ENCODE data around the gene LPCAT3. TPM values are rescaled to one million over a fixed set of nuclear protein-coding genes. Genes with fewer than 3 reads are reported as not detected.

The LPCAT3 gene
- total RNA-seq, 1 experiment from 2014 or later, result 45.8 TPM

DNA sequence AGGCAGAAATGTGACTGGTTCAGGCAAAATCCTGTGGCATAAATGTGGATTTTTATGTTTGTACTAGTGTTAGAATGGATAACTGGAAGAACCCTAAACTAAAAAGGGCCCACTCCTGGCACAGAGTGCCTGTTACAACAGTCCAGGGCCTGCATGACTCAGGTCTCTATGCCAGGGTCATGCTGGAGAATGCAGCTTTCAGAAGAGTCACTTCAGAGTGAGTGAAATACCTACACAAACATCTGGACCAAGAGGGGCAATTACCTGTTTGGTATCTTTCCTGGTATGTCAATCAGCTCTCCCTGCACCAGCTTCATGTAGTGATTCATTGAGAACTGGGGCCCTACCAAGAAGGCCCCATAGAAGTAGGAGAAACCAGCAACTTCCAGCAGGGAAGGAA, 37.5 kb downstream of the LPCAT3 start:
- H3K9me3 ChIP-seq (ENCODE audit: control insufficient read depth in 1 of 2, insufficient read depth in 1 of 2, low read depth in 1 of 2, low read length in 2 of 2), result no peaks in the 10 kb centered on the region
- no peak overlapping the region for H3K4me2 ChIP-seq (ENCODE audit: low read length)
- DNase-seq (ENCODE audit: low read depth, low spot score), result no peak
- ChIA-PET CTCF (no interaction called here), RAD21 (ENCODE audit: low non-redundant PET in 1 of 2, low total read pairs in 2 of 2, uncharacterized antibody in 2 of 2, unreplicated experiment in 2 of 2) (no interaction called here), POLR2A (interaction anchor here (0.8 kb wide), 1 partner anchor 38 kb away, joined by 3 read pairs; the partner anchor contains the start of gene LPCAT3)
- H3K27ac ChIP-seq (ENCODE audit: low read depth, low read length), result no peak overlapping the region
- H3K79me2 ChIP-seq (ENCODE audit: insufficient read depth, low read length), result peaks cover 3% of the 10 kb centered on the region; the same call in 1 of the 2 replicates
- no peak overlapping the region for H3K9ac ChIP-seq (ENCODE audit: low read length)
- no peaks in the 10 kb centered on the region for H4K20me1 ChIP-seq (ENCODE audit: insufficient read depth)
- H2AFZ ChIP-seq (ENCODE audit: low read depth, low read length, poor library complexity, severe bottlenecking), result no peak overlapping the region
- H3K27me3 ChIP-seq (ENCODE audit: insufficient read depth, low read length), result no peaks in the 10 kb centered on the region
- H3K9me2 ChIP-seq (ENCODE audit: insufficient read depth), result no peaks in the 10 kb centered on the region
- BruUV-seq (replicated peaks), result no TSS peak
- intact Hi-C loops (cut with micrococcal nuclease), result no loop called here
- H3K4me3 ChIP-seq (replicated peaks in 1 of 2; ENCODE audit: low read depth in 1 of 2, low read length in 2 of 2), result no peak overlapping the region
- no peaks in the 10 kb centered on the region for H3K4me1 ChIP-seq (ENCODE audit: control insufficient read depth in 1 of 2, insufficient read depth in 2 of 2, low read length in 2 of 2)
- no peak for TF ChIP-seq JUND (IDR thresholded peaks at IDR 0.05)
- no peak for TF ChIP-seq EZH2phosphoT487 (IDR thresholded peaks at IDR 0.05; ENCODE audit: borderline replicate concordance)
- TF ChIP-seq RAD21 (IDR thresholded peaks at IDR 0.05; ENCODE audit: low read depth), result no peak
- TF ChIP-seq FOSL1 (IDR thresholded peaks at IDR 0.05; ENCODE audit: low read depth), result no peak
- TF ChIP-seq, protein P1, sequence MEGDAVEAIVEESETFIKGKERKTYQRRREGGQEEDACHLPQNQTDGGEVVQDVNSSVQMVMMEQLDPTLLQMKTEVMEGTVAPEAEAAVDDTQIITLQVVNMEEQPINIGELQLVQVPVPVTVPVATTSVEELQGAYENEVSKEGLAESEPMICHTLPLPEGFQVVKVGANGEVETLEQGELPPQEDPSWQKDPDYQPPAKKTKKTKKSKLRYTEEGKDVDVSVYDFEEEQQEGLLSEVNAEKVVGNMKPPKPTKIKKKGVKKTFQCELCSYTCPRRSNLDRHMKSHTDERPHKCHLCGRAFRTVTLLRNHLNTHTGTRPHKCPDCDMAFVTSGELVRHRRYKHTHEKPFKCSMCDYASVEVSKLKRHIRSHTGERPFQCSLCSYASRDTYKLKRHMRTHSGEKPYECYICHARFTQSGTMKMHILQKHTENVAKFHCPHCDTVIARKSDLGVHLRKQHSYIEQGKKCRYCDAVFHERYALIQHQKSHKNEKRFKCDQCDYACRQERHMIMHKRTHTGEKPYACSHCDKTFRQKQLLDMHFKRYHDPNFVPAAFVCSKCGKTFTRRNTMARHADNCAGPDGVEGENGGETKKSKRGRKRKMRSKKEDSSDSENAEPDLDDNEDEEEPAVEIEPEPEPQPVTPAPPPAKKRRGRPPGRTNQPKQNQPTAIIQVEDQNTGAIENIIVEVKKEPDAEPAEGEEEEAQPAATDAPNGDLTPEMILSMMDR (IDR thresholded peaks at IDR 0.05 in 2 of 3, conservative IDR thresholded peaks at IDR 0.05 in 1 of 3; ENCODE audit: borderline replicate concordance in 1 of 3, insufficient read depth in 1 of 3, low read depth in 2 of 3, low read length in 2 of 3), result no peak
- TF ChIP-seq SRF (IDR thresholded peaks at IDR 0.05; ENCODE audit: low read depth), result no peak
- TF ChIP-seq, protein P2, sequence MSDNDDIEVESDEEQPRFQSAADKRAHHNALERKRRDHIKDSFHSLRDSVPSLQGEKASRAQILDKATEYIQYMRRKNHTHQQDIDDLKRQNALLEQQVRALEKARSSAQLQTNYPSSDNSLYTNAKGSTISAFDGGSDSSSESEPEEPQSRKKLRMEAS (IDR thresholded peaks at IDR 0.05), result no peak
- TF ChIP-seq CBX3 (IDR thresholded peaks at IDR 0.05; ENCODE audit: low read depth), result no peak
- no peak for TF ChIP-seq SP1 (IDR thresholded peaks at IDR 0.05; ENCODE audit: low read depth)
- TF ChIP-seq, protein P3, sequence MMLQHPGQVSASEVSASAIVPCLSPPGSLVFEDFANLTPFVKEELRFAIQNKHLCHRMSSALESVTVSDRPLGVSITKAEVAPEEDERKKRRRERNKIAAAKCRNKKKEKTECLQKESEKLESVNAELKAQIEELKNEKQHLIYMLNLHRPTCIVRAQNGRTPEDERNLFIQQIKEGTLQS (IDR thresholded peaks at IDR 0.05), result no peak
- TF ChIP-seq SIN3A (IDR thresholded peaks at IDR 0.05; ENCODE audit: low read depth), result no peak
- TF ChIP-seq EGR1 (IDR thresholded peaks at IDR 0.05; ENCODE audit: low read depth), result no peak
- no peak for TF ChIP-seq EZH2 (IDR thresholded peaks at IDR 0.05)
- peaks cover 44 to 49% of the 10 kb centered on the region in 2 experiments; a peak in 3 of 4 replicates for H3K36me3 ChIP-seq (ENCODE audit: control insufficient read depth in 1 of 2, insufficient read depth in 2 of 2, low read length in 2 of 2)
- no peak for ATAC-seq

Measured in HCT116 (cell line).